Left cardiac atrium (tissue), 4 donors: ENCODE results near the gene NFIL3. TPM values are rescaled to one million over a fixed set of nuclear protein-coding genes. Genes with fewer than 3 reads are reported as not detected.
"Not testable (repeated sequence)": the region's sequence is repeated elsewhere in the genome, so short reads cannot be mapped to it uniquely, and the experiment has no call there.

Experiments
- ATAC-seq, 2 donors: fragments of 200-7000 bp; cut with Tn5 transposase; one replicate each; pipeline ENCODE4 v1.9.1; 2020; ENCODE audit warnings: mild to moderate bottlenecking in 2 of 2, moderate library complexity in 2 of 2
- DNase-seq: peaks from one replicate; pipeline ENCODE4 v3.0.0-alpha.2; 2020
- intact Hi-C, 2 donors: fragments of 100-400 bp; cut with DNase I; formaldehyde crosslinking; loops; one replicate each; pipeline versions ENCODE4 v1.14.1 to v1.15.1; 2022 to 2023
- total RNA-seq, 2 donors: library from RNA; stranded (reverse); fragmentation: NEBNext Ultra II Directional; extraction: Animal tissue kit (Norgen Biotek cat#: 25700); gene quantifications; one replicate each; pipeline ENCODE4 v1.2.1, GENCODE V29; 2021
- donor health status: DM: no; HTN: yes; CAD: no.
- donor health status: DM: no; HTN: yes; CAD: no; lungs with severe emphysema.
- donor health status: DM: yes; HTN: yes; CAD: no.
- donor health status: Dilated cardiomyopathy.

NFIL3 gene
- total RNA-seq, 2 donors from 2014 or later = 17.4 to 45.5 TPM

- intact Hi-C loops = no loop called here
- ATAC-seq (no peak), DNase-seq (no peak)
These were observed 48.7 kb downstream of the NFIL3 start for GRCh38 chr9:91374939-91375338.

DNA sequence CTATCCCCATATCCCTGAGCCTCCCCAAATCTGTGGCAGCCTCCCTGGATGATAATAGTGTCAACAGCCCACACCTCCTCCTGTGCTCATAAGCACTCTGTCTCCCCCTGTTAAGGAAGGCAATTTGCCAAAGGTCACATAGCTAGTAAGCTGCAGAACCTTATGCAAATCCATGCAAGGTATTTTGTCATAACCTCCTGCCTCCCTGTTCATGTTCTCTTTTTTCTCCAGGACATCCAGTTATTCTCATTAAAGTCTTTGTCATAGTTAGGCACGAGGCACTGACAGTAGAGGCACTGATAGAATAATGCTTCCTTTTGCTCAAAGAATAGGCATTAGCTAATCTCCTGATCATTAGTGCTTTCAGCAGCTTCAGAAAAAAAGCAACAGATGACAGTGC, 51.7 kb downstream of the NFIL3 start:
- ATAC-seq (no peak), DNase-seq (no peak)
- intact Hi-C loops = no loop called here

- ATAC-seq, intact Hi-C loops, DNase-seq: not testable (repeated sequence)
These were observed 53.6 kb downstream of the NFIL3 start for GRCh38 chr9:91370006-91370405.

- DNase-seq (no peak), ATAC-seq (no peak)
- intact Hi-C loops = loop anchor here (5.0 to 10.0 kb wide), 3 partner anchors 38 to 1060 kb away; partner anchors contain the start of gene NFIL3 (in 1 of the 2)
These were observed 58.9 kb downstream of the NFIL3 start for GRCh38 chr9:91364702-91365101.

DNA sequence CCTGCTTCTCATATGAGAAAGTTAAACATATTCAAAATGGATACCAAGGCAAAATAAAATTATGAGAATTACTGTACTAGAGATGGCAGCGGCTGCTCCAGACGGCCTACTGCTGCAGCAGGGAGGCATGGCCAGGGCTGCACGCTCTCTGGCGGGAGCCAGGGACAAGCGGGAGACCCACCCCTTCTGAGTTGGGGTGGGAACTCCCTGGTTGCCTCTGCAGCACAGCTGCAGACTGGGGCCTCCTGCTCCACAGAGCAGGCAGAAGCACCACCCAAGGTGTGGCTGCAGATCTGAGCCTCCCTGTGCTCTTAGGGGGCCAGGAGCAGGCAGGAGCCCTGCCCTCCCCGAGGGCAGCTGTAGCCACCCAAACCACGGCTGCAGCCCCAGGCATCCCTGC, 59.6 kb downstream of the NFIL3 start:
- no peak for DNase-seq
- intact Hi-C loops = loop anchor here (5.0 to 10.0 kb wide), 2 partner anchors 58 to 1059 kb away; partner anchors contain the start of gene NFIL3 (in 1 of the 2)
- ATAC-seq = no peak

GRCh38 chr9:91362051-91362611, 61.5 kb downstream of the NFIL3 start:
- intact Hi-C loops = loop anchor here (5.0 to 10.0 kb wide), 2 partner anchors 60 to 1057 kb away; partner anchors contain the start of gene NFIL3 (in 1 of the 2)
- DNase-seq (no peak), ATAC-seq (no peak)

DNA sequence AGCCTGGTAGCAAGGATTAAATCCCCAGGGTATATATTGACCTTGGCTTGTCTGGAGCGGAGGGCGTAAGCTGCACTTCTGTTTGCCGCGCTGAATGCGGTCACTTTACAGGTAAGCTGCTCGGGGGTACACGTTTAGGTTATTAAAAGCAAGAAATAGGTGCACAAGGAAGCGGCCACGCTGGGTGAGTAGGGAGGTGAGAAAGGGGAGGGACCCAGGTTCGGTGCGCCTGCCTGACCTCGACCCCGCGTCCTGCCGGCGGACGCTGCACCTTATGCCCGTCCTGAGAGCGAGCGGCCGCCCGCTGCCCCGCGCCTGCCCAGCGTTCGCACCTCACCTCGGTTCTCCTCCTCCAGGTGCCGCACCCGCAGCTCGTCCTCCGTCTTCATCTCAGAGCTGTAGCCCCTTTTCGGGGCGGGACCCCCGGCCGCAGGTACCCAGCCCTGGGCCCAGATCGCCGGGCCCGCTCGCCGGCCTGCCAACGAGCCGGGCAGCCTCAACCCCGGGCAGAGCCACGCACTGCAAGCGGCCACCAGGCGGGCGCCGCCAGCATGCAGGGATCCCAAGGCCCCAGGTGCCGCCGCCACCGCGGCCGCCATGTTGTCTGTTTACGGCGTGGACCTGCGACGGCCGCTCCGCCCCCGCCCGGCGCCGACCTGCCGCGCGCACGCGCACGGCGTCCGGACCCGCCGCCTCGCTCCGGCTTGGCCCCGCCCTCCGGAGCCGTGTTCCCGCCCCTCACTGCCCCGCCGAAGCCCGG, 62.2 kb downstream of the NFIL3 start, which contains the start of gene AUH:
TSS of gene AUH (minus strand) at position 628 of the 760 bp plus-strand sequence. CDS start at position 599, 29 bp downstream.
- intact Hi-C loops = loop anchor here (5.0 to 10.0 kb wide), 2 partner anchors 61 to 1057 kb away; partner anchors contain the start of gene NFIL3 (in 1 of the 2)
- DNase-seq (peak; percentile 87), ATAC-seq (peak; percentile 100)

- DNase-seq (no peak), ATAC-seq (no peak)
- intact Hi-C loops = loop anchor here (5.0 to 10.0 kb wide), 2 partner anchors 62 to 1056 kb away; partner anchors contain the start of gene NFIL3 (in 1 of the 2)
These were observed 62.9 kb downstream of the NFIL3 start for GRCh38 chr9:91360551-91361290.

- intact Hi-C loops = loop anchor here (5.0 to 10.0 kb wide), 2 partner anchors 62 to 1055 kb away; partner anchors contain the start of gene NFIL3 (in 1 of the 2)
- no peak for DNase-seq
- ATAC-seq = no peak
These were observed 63.7 kb downstream of the NFIL3 start for GRCh38 chr9:91359734-91360470.

- ATAC-seq = no peak
- no peak for DNase-seq
- intact Hi-C loops = no loop called here
These were observed 64.5 kb downstream of the NFIL3 start for GRCh38 chr9:91359083-91359482.

Other genes starting within 250 kb of the NFIL3 start
- 10 to 100 TPM; 22.1 to 22.7 TPM for gene AUH, start 61.9 kb downstream of the NFIL3 start, total RNA-seq